Hepatocyte (in vitro differentiated cells): Measurements from ENCODE around the gene LAMTOR4.

Source experiments
- CTCF ChIP-seq: fragments of 200-600 bp; sonication (generic); IDR thresholded peaks from 2 replicates; pipeline ENCODE4 v1.5.1; 2016; ENCODE audit warnings: antibody characterized with exemption, mild to moderate bottlenecking; ENCODE audit not compliant: poor library complexity
- EZH2 ChIP-seq: fragments of 200-600 bp; sonication (generic); IDR thresholded peaks from 2 replicates; pipeline ENCODE4 v1.6.1; 2016; ENCODE audit warnings: antibody characterized with exemption, mild to moderate bottlenecking, borderline replicate concordance

DNA sequence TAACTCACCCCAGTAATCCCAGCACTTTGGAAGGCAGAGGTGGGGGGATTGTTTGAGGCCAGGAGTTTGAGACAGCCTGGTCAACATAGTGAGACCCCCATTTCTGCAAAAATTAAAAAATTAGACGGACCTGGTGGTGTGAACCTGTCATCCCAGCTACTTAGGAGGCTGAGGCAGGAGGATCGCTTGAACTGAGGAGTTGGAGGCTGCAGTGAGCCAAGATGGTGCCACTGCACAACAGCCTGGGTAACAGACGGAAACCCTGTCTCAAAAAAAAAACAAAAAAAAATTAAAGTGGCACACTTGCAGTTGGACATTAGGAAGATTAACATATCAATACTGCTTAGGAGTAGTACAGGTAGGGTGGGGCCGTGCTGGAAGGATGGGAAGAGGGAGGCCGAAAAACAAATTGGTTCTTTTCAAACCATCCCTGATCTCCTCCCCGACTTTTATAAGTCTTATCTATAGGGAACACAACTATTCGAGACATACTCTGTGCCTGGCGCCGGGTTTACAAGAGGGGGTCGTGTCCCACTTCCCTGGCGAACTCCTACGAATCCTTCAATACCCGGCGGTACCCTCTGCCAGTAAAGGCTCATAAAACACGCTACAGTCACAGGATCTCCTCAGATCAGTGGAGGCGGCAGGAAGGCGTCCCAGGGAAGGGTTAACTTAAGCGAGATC, 30.2 kb upstream of the LAMTOR4 start:
- TF ChIP-seq CTCF (no peak), EZH2 (no peak)
